Muscle of arm (tissue), 12 donors: Measurements from ENCODE around the gene PDE11A. TPM values are rescaled to one million over a fixed set of nuclear protein-coding genes. Genes with fewer than 3 reads are reported as not detected.

Experiments used
- DNase-seq: peaks from one replicate; pipeline ENCODE4 v3.0.0-alpha.2; 2013
- polyA plus RNA-seq, 12 donors: library from polyadenylated mRNA; unstranded; fragments of 120-200 nt; gene quantifications; one replicate each; pipeline ENCODE4 v1.2.1, GENCODE V29; 2013; ENCODE audit not compliant: insufficient read length in 12 of 12

PDE11A gene
- polyA plus RNA-seq, 12 donors, result 0.33 to 2.0 (median 0.78) TPM; not detected in 2

- DNase-seq, result peak; percentile 73
Observed at GRCh38 chr2:177726931-177727348, 345.6 kb downstream of the PDE11A start.

GRCh38 chr2:177724398-177725287 is 347.9 kb downstream of the PDE11A start:
- DNase-seq, result peak; percentile 72

GRCh38 chr2:177723235-177723634 is 349.3 kb downstream of the PDE11A start:
- DNase-seq, result no peak

GRCh38 chr2:177721818-177722567 is 350.6 kb downstream of the PDE11A start:
- DNase-seq, result no peak

GRCh38 chr2:177721087-177721486 is 351.5 kb downstream of the PDE11A start:
- DNase-seq, result no peak

GRCh38 chr2:177717831-177718618 is 354.6 kb downstream of the PDE11A start:
- no peak for DNase-seq

- no peak for DNase-seq
Observed at GRCh38 chr2:177716484-177716883, 356.1 kb downstream of the PDE11A start.

GRCh38 chr2:177715771-177716170 is 356.8 kb downstream of the PDE11A start:
- no peak for DNase-seq

GRCh38 chr2:177714704-177715103 is 357.9 kb downstream of the PDE11A start:
- no peak for DNase-seq

GRCh38 chr2:177712462-177712861 is 360.1 kb downstream of the PDE11A start:
- no peak for DNase-seq

GRCh38 chr2:177711483-177712265 is 360.9 kb downstream of the PDE11A start:
- no peak for DNase-seq

- no peak for DNase-seq
Observed at GRCh38 chr2:177710889-177711288, 361.7 kb downstream of the PDE11A start.

- no peak for DNase-seq
Observed at GRCh38 chr2:177709986-177710401, 362.6 kb downstream of the PDE11A start.

- no peak for DNase-seq
Observed at GRCh38 chr2:177708660-177709444, 363.7 kb downstream of the PDE11A start.

GRCh38 chr2:177708106-177708505 is 364.5 kb downstream of the PDE11A start:
- no peak for DNase-seq

- DNase-seq, result no peak
Observed at GRCh38 chr2:177705511-177706173, 366.9 kb downstream of the PDE11A start.

GRCh38 chr2:177703159-177703558 is 369.4 kb downstream of the PDE11A start:
- DNase-seq, result no peak

GRCh38 chr2:177698281-177698680 is 374.3 kb downstream of the PDE11A start:
- DNase-seq, result peak; percentile 17

- DNase-seq, result no peak
Observed at GRCh38 chr2:177694348-177694747, 378.2 kb downstream of the PDE11A start.
